Osteoblast (primary cell): ENCODE measurements around the gene GRM7. TPM values are rescaled to one million over a fixed set of nuclear protein-coding genes. Genes with fewer than 3 reads are reported as not detected.

Source experiments
- DNase-seq: peaks from one replicate; pipeline ENCODE4 v3.0.0; 2011; ENCODE audit warnings: low spot score, mixed read lengths; ENCODE audit not compliant: insufficient read length; ENCODE audit errors: missing footprints
- H2AFZ ChIP-seq: 2 replicates; pipeline ENCODE4 v1.6.0; 2011; ENCODE audit warnings: mild to moderate bottlenecking, low read length
- H3K27ac ChIP-seq: 2 replicates; pipeline ENCODE4 v1.5.1; 2011; ENCODE audit warnings: mild to moderate bottlenecking, low read depth, low read length, moderate library complexity
- H3K27me3 ChIP-seq: 2 replicates; pipeline ENCODE4 v1.6.0; 2012; ENCODE audit warnings: mild to moderate bottlenecking, control low read depth, inconsistent platforms, low read length, moderate library complexity; ENCODE audit not compliant: insufficient read depth
- H3K36me3 ChIP-seq: 2 replicates; pipeline ENCODE4 v1.5.1; 2011; ENCODE audit warnings: mild to moderate bottlenecking, low read length, control low read depth, moderate library complexity; ENCODE audit not compliant: insufficient read depth
- H3K4me1 ChIP-seq: 2 replicates; pipeline ENCODE4 v1.5.1; 2011; ENCODE audit warnings: mild to moderate bottlenecking, low read length, control low read depth, moderate library complexity; ENCODE audit not compliant: insufficient read depth
- H3K4me2 ChIP-seq: 2 replicates; pipeline ENCODE4 v1.6.0; 2011; ENCODE audit warnings: mild to moderate bottlenecking, low read length; ENCODE audit not compliant: insufficient read depth
- H3K4me3 ChIP-seq: fragments of 200-600 bp; sonication (generic); 3 replicates; pipeline ENCODE4 v1.5.1; 2012; ENCODE audit warnings: mild to moderate bottlenecking, low read length, inconsistent platforms; ENCODE audit not compliant: insufficient read depth
- H3K79me2 ChIP-seq: 2 replicates; pipeline ENCODE4 v1.6.0; 2012; ENCODE audit warnings: mild to moderate bottlenecking, low read length, control low read depth, inconsistent platforms; ENCODE audit not compliant: insufficient read depth
- H3K9me3 ChIP-seq: 2 replicates; pipeline ENCODE4 v1.5.1; 2011; ENCODE audit warnings: low read depth, low read length, control low read depth
- H4K20me1 ChIP-seq: 2 replicates; pipeline ENCODE4 v1.6.0; 2012; ENCODE audit warnings: mild to moderate bottlenecking, low read length, control low read depth; ENCODE audit not compliant: insufficient read depth
- CTCF ChIP-seq: IDR thresholded peaks from 2 replicates; pipeline ENCODE4 v1.5.1; 2011; ENCODE audit warnings: mild to moderate bottlenecking, low read depth, low read length, moderate library complexity; ENCODE audit errors: extremely low read depth
- total RNA-seq: library from RNA; depleted of rRNA; stranded (reverse); fragments of >200 nt; gene quantifications from 2 replicates; pipeline ENCODE4 v1.2.3, GENCODE V29; 2012

Gene GRM7
- total RNA-seq, 1 donor, result not detected

GRCh38 chr3:7207125-7207524, 346.2 kb downstream of the GRM7 start:
- no peak overlapping the region for H2AFZ ChIP-seq
- TF ChIP-seq CTCF, result no peak

GRCh38 chr3:7207928-7208327, 347.0 kb downstream of the GRM7 start:
- TF ChIP-seq CTCF, result no peak
- Histone ChIP-seq H3K27me3 (no peaks in the 10 kb centered on the region), H3K4me1 (no peaks in the 10 kb centered on the region), H3K4me3 (no peak overlapping the region), H4K20me1 (no peaks in the 10 kb centered on the region), H3K36me3 (no peaks in the 10 kb centered on the region), H3K79me2 (no peaks in the 10 kb centered on the region), H3K9me3 (no peaks in the 10 kb centered on the region), H3K4me2 (no peak overlapping the region), H2AFZ (no peak overlapping the region), H3K27ac (no peak overlapping the region)
- DNase-seq, result no peak

More at GRCh38 chr3:7207125-7207524, 346.2 kb downstream of the GRM7 start:
- H3K4me1 ChIP-seq, result no peaks in the 10 kb centered on the region
- H3K27ac ChIP-seq, result no peak overlapping the region
- no peaks in the 10 kb centered on the region for H3K36me3 ChIP-seq
- no peaks in the 10 kb centered on the region for H3K9me3 ChIP-seq
- no peaks in the 10 kb centered on the region for H3K79me2 ChIP-seq
- H4K20me1 ChIP-seq, result no peaks in the 10 kb centered on the region
- H3K4me3 ChIP-seq, result no peak overlapping the region
- no peaks in the 10 kb centered on the region for H3K27me3 ChIP-seq
- no peak for DNase-seq
- H3K4me2 ChIP-seq, result no peak overlapping the region

DNA sequence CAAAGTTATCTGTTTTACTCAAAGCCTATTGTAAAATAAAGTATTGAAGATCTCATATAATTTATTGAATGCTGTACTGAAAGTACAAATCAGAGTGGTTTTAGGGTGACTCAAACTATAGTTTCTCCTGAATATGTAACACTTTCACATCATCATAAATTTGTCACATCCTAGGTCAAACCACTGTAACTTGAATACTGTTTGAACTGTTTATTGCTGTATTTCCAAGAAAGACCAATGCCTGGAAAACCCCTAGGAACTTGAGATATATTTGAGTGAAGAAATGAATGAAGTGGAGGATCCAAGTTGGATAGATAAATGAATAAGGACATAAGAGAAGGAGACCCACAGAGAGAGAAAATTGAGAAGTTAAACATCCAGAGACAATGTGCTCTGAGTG, 348.2 kb downstream of the GRM7 start:
- Histone ChIP-seq H3K4me3 (no peak overlapping the region), H3K36me3 (no peaks in the 10 kb centered on the region), H2AFZ (no peak overlapping the region), H3K4me2 (no peak overlapping the region), H4K20me1 (no peaks in the 10 kb centered on the region), H3K79me2 (no peaks in the 10 kb centered on the region), H3K4me1 (no peaks in the 10 kb centered on the region), H3K27ac (no peak overlapping the region), H3K27me3 (no peaks in the 10 kb centered on the region), H3K9me3 (no peaks in the 10 kb centered on the region)
- TF ChIP-seq CTCF, result no peak
- DNase-seq, result no peak

DNA sequence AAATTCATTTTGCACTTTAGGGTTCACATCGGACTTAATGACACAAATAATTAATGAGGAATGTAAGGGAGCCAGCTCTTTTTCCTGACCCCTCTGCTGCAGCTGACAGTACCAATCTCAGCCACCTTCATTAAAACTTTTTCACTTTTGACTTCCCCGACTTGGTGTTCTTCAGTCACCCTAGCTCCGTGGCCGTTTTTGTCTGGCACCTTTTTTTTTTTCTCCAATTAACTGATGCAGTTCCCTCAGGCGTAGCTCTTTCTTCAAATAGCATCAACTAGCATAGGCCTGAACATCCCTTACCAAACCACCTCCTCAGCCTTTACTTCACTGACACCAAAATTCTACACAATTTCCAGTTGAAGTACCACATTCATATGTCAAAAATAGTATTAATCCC, 350.8 kb downstream of the GRM7 start:
- DNase-seq, result no peak
- Histone ChIP-seq H3K27ac (no peak overlapping the region), H3K79me2 (no peaks in the 10 kb centered on the region), H3K9me3 (no peaks in the 10 kb centered on the region), H3K27me3 (no peaks in the 10 kb centered on the region), H3K36me3 (no peaks in the 10 kb centered on the region), H3K4me1 (no peaks in the 10 kb centered on the region), H4K20me1 (no peaks in the 10 kb centered on the region), H3K4me3 (no peak overlapping the region), H3K4me2 (no peak overlapping the region), H2AFZ (no peak overlapping the region)
- no peak for TF ChIP-seq CTCF
